OCI-LY3 (cell line): ENCODE results near the gene PARVA.

Experiments used
- H2AFZ ChIP-seq: fragments of 200-600, 300-600 bp; shearing (Covaris generic); 2 replicates; pipeline ENCODE4 v1.6.0; 2014; ENCODE audit warnings: antibody characterized with exemption, low read depth, low read length
- H3K27ac ChIP-seq: fragments of 200-600, 300-600 bp; sonication (generic); 2 replicates; pipeline ENCODE4 v1.5.1; 2014; ENCODE audit warnings: mild to moderate bottlenecking, low read length, moderate library complexity, mixed read lengths
- H3K27me3 ChIP-seq: fragments of 200-600, 300-600 bp; sonication (generic); 2 replicates; pipeline ENCODE4 v1.6.1; 2014; ENCODE audit warnings: low read depth, low read length, mixed read lengths
- H3K36me3 ChIP-seq: fragments of 200-600, 300-600 bp; sonication (generic); replicated peaks from 2 replicates; pipeline ENCODE3; 2014; ENCODE audit warnings: low read depth, low read length, mixed read lengths
- H3K4me1 ChIP-seq: fragments of 300-600, 200-600 bp; sonication (generic); 2 replicates; pipeline ENCODE4 v1.6.1; 2014; ENCODE audit warnings: low read length, mixed read lengths
- H3K4me2 ChIP-seq: fragments of 200-600, 300-600 bp; sonication (generic); 2 replicates; pipeline ENCODE4 v1.6.1; 2014; ENCODE audit warnings: low read length, mixed read lengths
- H3K4me3 ChIP-seq: fragments of 300-600, 200-600 bp; sonication (generic); 2 replicates; pipeline ENCODE4 v1.5.1; 2014; ENCODE audit warnings: antibody characterized with exemption, mild to moderate bottlenecking, low read length, moderate library complexity
- H3K79me2 ChIP-seq: fragments of 300-600, 200-600 bp; shearing (Covaris generic); 2 replicates; pipeline ENCODE4 v1.6.1; 2014; ENCODE audit warnings: mild to moderate bottlenecking, low read length, mixed read lengths
- H3K9ac ChIP-seq: fragments of 300-600, 200-600 bp; shearing (Covaris generic); 2 replicates; pipeline ENCODE4 v1.6.0; 2014; ENCODE audit warnings: mild to moderate bottlenecking, low read length, moderate library complexity
- H3K9me3 ChIP-seq: fragments of 200-600, 300-600 bp; shearing (Covaris generic); 2 replicates; pipeline ENCODE4 v1.6.1; 2014; ENCODE audit warnings: low read length, mixed read lengths; ENCODE audit not compliant: insufficient read depth
- H4K20me1 ChIP-seq: fragments of 200-600, 300-600 bp; sonication (generic); 2 replicates; pipeline ENCODE4 v1.6.1; 2016; ENCODE audit warnings: low read length, mixed read lengths; ENCODE audit not compliant: insufficient read depth
- CTCF ChIP-seq: fragments of 200-600, 300-600 bp; sonication (generic); IDR thresholded peaks from 2 replicates; pipeline ENCODE4 v1.5.1; 2014; ENCODE audit warnings: antibody characterized with exemption, low read length, low read depth
- EZH2phosphoT487 ChIP-seq: fragments of 200-600 bp; shearing (Covaris generic); IDR thresholded peaks from 2 replicates; pipeline ENCODE4 v1.6.1; 2018; ENCODE audit warnings: antibody characterized with exemption, mixed run types, low read depth

Gene PARVA

GRCh38 chr11:12538889-12539421 is 161.6 kb downstream of the PARVA start:
- Histone ChIP-seq H3K9ac (no peak overlapping the region), H4K20me1 (no peaks in the 10 kb centered on the region), H3K4me1 (no peaks in the 10 kb centered on the region), H3K27ac (no peak overlapping the region), H3K79me2 (no peaks in the 10 kb centered on the region), H3K36me3 (no peaks in the 10 kb centered on the region), H3K27me3 (peaks cover 44% of the 10 kb centered on the region), H3K4me2 (no peak overlapping the region), H3K4me3 (no peak overlapping the region), H3K9me3 (no peaks in the 10 kb centered on the region), H2AFZ (no peak overlapping the region)
- TF ChIP-seq CTCF (no peak), EZH2phosphoT487 (no peak)

- H3K4me2 ChIP-seq: no peak overlapping the region
- H2AFZ ChIP-seq: no peak overlapping the region
These were observed 162.2 kb downstream of the PARVA start for GRCh38 chr11:12539572-12539971.

GRCh38 chr11:12540075-12540680 is 162.8 kb downstream of the PARVA start:
- Histone ChIP-seq H3K79me2 (no peaks in the 10 kb centered on the region), H3K27me3 (peaks cover 42% of the 10 kb centered on the region), H3K4me3 (no peak overlapping the region), H3K4me2 (no peak overlapping the region), H2AFZ (no peak overlapping the region), H3K9ac (no peak overlapping the region), H3K9me3 (no peaks in the 10 kb centered on the region), H3K27ac (no peak overlapping the region), H3K36me3 (no peaks in the 10 kb centered on the region), H4K20me1 (no peaks in the 10 kb centered on the region), H3K4me1 (no peaks in the 10 kb centered on the region)
- no peak for TF ChIP-seq CTCF
- TF ChIP-seq EZH2phosphoT487: no peak

More at GRCh38 chr11:12539572-12539971, 162.2 kb downstream of the PARVA start:
- peaks cover 46% of the 10 kb centered on the region for H3K27me3 ChIP-seq
- no peak overlapping the region for H3K27ac ChIP-seq
- no peak overlapping the region for H3K4me3 ChIP-seq
- no peaks in the 10 kb centered on the region for H3K36me3 ChIP-seq
- H3K4me1 ChIP-seq: no peaks in the 10 kb centered on the region
- H3K9me3 ChIP-seq: no peaks in the 10 kb centered on the region
- no peak for TF ChIP-seq EZH2phosphoT487
- TF ChIP-seq CTCF: no peak
- no peak overlapping the region for H3K9ac ChIP-seq
- H3K79me2 ChIP-seq: no peaks in the 10 kb centered on the region
- no peaks in the 10 kb centered on the region for H4K20me1 ChIP-seq

GRCh38 chr11:12540913-12541582 is 163.7 kb downstream of the PARVA start:
- Histone ChIP-seq H3K4me2 (no peak overlapping the region), H3K36me3 (no peaks in the 10 kb centered on the region), H3K27me3 (peaks cover 33% of the 10 kb centered on the region), H3K4me1 (no peaks in the 10 kb centered on the region), H4K20me1 (no peaks in the 10 kb centered on the region), H2AFZ (no peak overlapping the region), H3K27ac (no peak overlapping the region), H3K9me3 (no peaks in the 10 kb centered on the region), H3K9ac (no peak overlapping the region), H3K4me3 (no peak overlapping the region), H3K79me2 (no peaks in the 10 kb centered on the region)
- TF ChIP-seq CTCF: no peak
- TF ChIP-seq EZH2phosphoT487: no peak
